GM20000 (cell line): ENCODE results near the gene TRIM2.

Experiments
- DNase-seq: peaks from one replicate; pipeline ENCODE4 v3.0.0; 2012; ENCODE audit warnings: low spot score
- CTCF ChIP-seq: IDR thresholded peaks from 2 replicates; pipeline ENCODE4 v1.5.1; 2012; ENCODE audit warnings: mild to moderate bottlenecking, control low read depth; ENCODE audit errors: extremely low read depth, missing control alignments

The TRIM2 gene

DNA sequence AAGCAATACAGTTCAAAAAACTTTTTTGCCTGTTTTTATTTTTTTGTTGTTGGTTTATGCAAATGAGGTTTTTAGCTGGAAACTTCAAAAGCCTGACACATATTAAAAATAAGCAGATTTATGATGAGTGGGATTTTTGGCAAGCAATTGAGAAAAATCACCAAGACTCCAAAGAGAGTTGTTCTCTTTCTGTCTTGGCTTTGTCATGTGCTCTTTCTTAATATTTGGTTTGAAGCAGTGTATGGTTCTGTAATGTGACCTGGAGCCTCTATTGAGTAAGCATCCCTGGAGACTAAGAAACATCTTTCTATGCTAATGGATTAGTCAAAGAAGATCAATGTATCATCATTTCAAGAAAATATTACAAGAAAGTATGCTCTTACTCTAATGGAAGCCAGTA, 11.7 kb downstream of the TRIM2 start:
- no peak for DNase-seq
- no peak for TF ChIP-seq CTCF

- DNase-seq, result no peak
- TF ChIP-seq CTCF, result no peak
Observed at GRCh38 chr4:153216546-153216945, 12.3 kb downstream of the TRIM2 start.

GRCh38 chr4:153217440-153217839, 13.2 kb downstream of the TRIM2 start:
- no peak for TF ChIP-seq CTCF
- DNase-seq, result no peak

DNA sequence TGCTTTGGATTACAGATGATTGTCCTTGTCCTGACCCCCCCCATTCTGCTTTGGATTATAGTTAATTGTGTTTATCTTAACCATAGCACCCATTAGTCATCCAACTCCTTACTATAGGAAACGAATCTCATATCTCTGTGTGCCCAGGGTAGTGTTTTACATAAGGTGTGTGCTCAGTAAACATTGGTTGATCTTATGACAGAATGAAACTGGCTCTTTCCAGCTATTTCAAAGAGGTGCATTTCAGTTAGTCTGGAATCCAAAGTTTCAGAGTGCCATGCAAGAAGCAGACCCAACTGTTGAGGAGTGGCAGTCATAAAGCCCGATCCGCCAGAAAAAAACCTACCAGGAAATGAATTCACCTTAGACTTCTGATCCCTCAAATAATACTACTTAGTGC, 14.7 kb downstream of the TRIM2 start:
- DNase-seq, result no peak

DNA sequence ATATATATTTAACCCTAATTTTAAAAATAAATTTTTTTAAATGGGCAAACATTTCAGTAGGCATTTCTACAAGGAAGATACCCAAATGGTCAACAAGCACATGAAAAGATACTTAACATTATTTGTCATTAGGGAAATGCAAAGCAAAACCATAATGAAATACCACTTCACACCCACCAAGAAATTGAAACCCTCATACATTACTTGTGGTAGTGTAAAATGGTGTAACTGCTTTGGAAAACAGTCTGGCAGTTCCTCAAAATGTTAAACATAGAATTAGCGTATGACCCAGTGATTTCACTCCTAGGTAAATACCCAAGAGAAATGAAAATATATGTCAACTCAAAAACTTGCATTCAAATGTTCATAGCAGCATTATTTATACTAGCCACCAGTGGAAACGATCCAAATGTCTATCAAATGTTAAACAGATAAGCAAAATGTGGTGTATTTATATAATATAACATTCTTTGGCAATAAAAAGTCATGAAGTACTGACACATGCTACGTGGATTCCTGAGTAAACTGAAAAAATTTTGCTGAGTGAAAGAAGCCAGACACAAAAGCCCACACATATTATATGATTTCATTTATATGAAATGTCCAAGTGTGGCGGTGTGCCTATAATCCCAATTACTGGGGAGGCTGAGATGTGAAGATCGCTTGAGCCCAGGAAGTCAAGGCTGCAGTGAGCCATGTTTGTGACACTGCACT, 16.6 kb downstream of the TRIM2 start:
- no peak for DNase-seq

More for the DNA sequence above, 14.7 kb downstream of the TRIM2 start:
- TF ChIP-seq CTCF, result no peak

DNA sequence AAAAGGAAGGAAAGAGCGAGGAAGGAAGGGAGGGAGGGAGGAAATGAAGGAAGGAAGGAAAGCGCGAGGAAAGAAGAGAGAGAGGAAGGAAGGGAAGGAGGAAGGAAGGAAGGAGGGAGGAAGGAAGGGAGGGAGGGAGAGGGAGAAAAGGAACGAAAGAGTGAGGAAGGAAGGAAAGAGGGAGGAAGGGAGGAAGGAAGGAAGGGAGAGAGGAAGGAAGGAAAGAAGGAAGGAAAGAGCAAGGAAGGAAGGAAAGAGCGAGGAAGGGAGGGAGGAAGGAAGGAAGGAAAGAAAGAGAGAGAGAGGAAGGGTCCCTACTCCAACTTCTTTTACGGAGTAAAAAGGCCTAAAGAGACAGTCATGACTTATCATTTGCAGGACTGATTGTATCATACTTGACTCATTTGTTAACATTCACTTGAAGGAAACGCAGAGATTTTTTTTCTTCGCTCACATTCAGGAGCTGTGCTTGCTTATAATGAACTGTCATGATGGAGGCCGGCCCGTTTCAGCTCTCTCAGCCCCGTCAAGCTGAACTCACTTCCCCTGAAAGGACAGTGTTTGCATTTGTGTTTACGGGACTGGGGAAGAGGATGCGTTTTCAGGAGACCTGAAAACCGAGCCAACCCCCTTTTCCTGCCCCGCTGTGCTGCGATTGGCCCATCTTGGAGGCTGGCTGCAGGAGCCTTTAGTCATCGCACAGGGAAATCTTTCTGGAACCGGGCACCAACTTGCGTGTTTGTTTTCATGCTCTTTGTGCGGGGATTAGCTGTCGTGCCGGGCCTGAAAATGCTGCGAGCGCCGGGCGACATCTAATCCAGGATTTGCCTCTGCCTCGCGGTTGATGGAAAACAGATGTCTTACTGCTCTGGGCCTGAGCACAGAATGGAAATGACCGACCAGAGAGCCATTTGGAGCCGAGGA, 17.8 kb downstream of the TRIM2 start:
- DNase-seq, result peak; percentile 51
- TF ChIP-seq CTCF, result no peak

More for the DNA sequence above, 16.6 kb downstream of the TRIM2 start:
- TF ChIP-seq CTCF, result no peak

GRCh38 chr4:153222707-153223426, 18.6 kb downstream of the TRIM2 start:
- TF ChIP-seq CTCF, result no peak
- peak; percentile 70 for DNase-seq
